Bronchial epithelial cell (primary cell): ENCODE data around the gene MDFI. TPM values are rescaled to one million over a fixed set of nuclear protein-coding genes. Genes with fewer than 3 reads are reported as not detected.

Experiments used
- DNase-seq: peaks from one replicate; pipeline ENCODE4 v3.0.0-alpha.2; 2010; ENCODE audit warnings: low read depth
- FAIRE-seq: peaks from 2 replicates; lab custom pipeline; 2011; peaks lifted over from hg19 to GRCh38; lab: Jason Lieb, UNC
- H3K27me3 ChIP-seq: 2 replicates; pipeline ENCODE4 v1.5.1; 2011; ENCODE audit warnings: low read length; ENCODE audit not compliant: control insufficient read depth, insufficient read depth
- H3K36me3 ChIP-seq: 2 replicates; pipeline ENCODE4 v1.5.1; 2011; ENCODE audit warnings: low read length; ENCODE audit not compliant: control insufficient read depth, insufficient read depth
- H3K4me3 ChIP-seq: 2 replicates; pipeline ENCODE4 v1.5.1; 2011; ENCODE audit warnings: mild to moderate bottlenecking, low read depth, low read length, control low read depth
- CTCF ChIP-seq: IDR thresholded peaks from 2 replicates; pipeline ENCODE4 v1.5.1; 2011; ENCODE audit warnings: mild to moderate bottlenecking, moderate library complexity, low read length, control low read depth, inconsistent platforms; ENCODE audit not compliant: insufficient read depth, severe bottlenecking
- total RNA-seq: library from RNA; depleted of rRNA; stranded (reverse); fragments of >200 nt; gene quantifications from 2 replicates; pipeline ENCODE4 v1.2.1, GENCODE V29; 2014

MDFI gene
- total RNA-seq, 1 donor from 2014 or later: 57.1 TPM

- Histone ChIP-seq H3K4me3 (no peak overlapping the region), H3K27me3 (no peaks in the 10 kb centered on the region), H3K36me3 (no peaks in the 10 kb centered on the region)
- no peak for DNase-seq
- no peak for TF ChIP-seq CTCF
- no peak for FAIRE-seq
These were observed 13.5 kb upstream of the MDFI start for GRCh38 chr6:41624621-41625380.

- FAIRE-seq (no peak), DNase-seq (peak; percentile 77)
- no peak overlapping the region for H3K4me3 ChIP-seq
- TF ChIP-seq CTCF: no peak
- H3K36me3 ChIP-seq: no peaks in the 10 kb centered on the region
- H3K27me3 ChIP-seq: no peaks in the 10 kb centered on the region
These were observed 12.8 kb upstream of the MDFI start for GRCh38 chr6:41625442-41625841.

DNA sequence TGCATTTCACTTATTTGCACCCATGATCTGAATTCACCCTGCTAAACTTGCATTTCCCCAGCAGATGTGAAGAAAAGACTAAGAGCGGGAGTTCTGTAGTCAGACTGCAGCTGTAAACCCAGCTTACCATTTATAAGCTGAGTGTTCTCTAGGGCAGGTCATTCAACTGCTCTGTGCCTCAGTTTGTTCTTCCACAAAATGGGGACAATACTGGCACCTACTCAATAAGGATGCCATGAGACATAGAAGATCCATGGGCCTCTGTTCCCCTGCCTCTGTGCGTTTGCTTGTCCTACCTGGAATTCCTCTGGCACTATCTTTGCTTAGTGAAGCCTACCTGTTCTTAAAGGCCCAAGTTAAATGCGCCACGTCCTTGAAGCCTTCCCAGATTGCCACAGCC is 12.2 kb upstream of the MDFI start:
- Histone ChIP-seq H3K4me3 (no peak overlapping the region), H3K27me3 (no peaks in the 10 kb centered on the region), H3K36me3 (no peaks in the 10 kb centered on the region)
- no peak for FAIRE-seq
- TF ChIP-seq CTCF: no peak
- DNase-seq: no peak

DNA sequence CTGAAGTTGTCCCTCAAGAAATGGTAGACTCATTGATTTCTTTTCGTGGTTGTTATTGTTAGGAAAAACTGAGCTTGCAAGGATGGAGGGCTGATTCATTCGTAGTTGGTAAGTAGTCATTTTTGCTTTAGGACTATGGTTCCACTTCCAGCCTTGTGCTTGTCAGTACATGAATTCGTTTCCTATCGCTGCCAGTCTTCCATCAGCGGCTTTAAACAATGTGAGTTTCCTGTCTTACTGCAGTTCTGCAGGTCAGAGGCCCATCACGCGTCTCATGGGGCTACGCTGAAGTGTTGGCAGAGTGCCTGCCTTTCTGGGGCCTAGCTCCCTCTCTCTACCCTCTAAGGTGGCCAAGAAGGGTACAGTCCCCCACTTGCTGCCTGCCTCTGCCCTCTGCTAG is 11.4 kb upstream of the MDFI start:
- FAIRE-seq (peak; percentile 91), DNase-seq (peak; percentile 98)
- Histone ChIP-seq H3K4me3 (no peak overlapping the region), H3K36me3 (no peaks in the 10 kb centered on the region), H3K27me3 (no peaks in the 10 kb centered on the region)
- no peak for TF ChIP-seq CTCF

DNA sequence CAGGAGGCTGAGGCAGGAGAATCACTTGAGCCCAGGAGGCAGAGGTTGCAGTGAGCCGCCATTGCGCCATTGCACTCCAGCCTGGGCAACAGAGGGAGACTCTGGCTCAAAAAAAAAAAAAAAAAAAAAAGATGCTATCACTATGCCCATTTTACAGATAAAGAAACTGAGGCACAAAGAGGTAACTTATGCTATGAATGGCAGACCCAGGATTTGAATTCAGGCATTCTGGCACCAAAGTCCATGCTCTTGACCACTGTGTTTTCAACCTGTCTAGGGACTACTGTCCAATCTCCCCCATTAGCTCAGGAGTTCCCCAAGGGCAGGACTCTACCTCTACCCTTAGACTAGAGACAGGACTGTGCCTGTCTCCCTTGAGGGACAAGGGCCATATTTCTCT is 9.1 kb upstream of the MDFI start:
- no peak for TF ChIP-seq CTCF
- FAIRE-seq: no peak
- Histone ChIP-seq H3K27me3 (no peaks in the 10 kb centered on the region), H3K4me3 (no peak overlapping the region), H3K36me3 (no peaks in the 10 kb centered on the region)
- no peak for DNase-seq

DNA sequence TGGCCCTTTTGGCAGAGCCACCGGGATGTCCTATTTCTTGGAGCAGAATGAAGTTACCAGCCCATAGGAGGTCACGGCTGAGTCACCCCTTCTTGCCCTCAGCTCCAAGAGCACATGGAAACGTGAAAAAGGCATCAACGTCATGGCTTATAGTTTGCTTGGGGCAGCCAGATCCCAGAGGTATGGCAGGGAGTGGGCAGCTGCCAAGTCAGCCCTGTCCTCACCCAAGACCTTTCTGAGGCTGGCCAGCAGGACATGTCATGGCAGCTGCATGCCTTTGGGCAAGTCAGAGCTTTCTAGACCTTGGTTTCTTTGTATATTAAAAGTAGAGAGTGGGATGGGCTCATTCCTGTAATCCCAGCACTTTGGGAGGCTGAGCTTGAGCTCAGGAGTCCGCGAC is 8.2 kb upstream of the MDFI start:
- FAIRE-seq (no peak), DNase-seq (no peak)

More for the DNA sequence above, 8.2 kb upstream of the MDFI start:
- H3K4me3 ChIP-seq: no peak overlapping the region
- no peak for TF ChIP-seq CTCF
- H3K27me3 ChIP-seq: no peaks in the 10 kb centered on the region
- no peaks in the 10 kb centered on the region for H3K36me3 ChIP-seq
